ENCODE data around the gene FIP1L1.
"Not testable (repeated sequence)": the region's sequence is repeated elsewhere in the genome, so short reads cannot be mapped to it uniquely, and the experiment has no call there.

FIP1L1 gene

DNA sequence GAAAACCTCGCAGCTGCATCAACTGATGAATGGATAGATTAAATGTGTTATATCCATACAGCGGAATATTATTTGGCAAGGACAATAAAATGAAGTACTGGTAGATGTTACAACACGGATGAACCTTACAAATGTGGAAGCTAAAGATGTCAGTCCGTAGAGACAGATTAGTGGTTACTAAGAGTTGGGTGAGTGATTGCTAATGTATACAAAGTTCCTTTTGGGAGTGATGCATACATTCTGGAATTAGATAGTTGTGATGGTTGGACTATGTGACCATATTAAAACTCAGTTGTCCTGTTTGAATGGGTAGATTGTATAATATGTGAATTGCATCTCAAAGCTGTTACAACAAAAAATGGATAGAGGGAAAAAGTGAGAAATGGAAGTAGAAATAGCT, 2.8 kb downstream of the FIP1L1 start:
- no peak for DNase-seq

DNA sequence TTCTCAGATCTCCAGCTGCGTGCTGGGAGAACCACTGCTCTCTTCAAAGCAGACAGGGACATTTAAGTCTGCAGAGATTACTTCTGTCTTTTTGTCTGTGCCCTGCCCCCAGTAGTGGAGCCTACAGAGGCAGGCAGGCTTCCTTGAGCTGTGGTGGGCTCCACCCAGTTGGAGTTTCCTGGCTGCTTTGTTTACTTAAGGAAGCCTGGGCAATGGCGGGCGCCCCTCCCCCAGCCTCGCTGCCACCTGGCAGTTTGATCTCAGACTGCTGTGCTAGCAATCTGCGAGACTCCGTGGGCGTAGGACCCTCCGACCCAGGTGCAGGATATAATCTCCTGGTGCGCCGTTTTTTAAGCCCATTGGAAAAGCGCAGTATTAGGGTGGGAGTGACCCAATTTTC, 32.0 kb downstream of the FIP1L1 start:
- DNase-seq, result not testable (repeated sequence)

DNA sequence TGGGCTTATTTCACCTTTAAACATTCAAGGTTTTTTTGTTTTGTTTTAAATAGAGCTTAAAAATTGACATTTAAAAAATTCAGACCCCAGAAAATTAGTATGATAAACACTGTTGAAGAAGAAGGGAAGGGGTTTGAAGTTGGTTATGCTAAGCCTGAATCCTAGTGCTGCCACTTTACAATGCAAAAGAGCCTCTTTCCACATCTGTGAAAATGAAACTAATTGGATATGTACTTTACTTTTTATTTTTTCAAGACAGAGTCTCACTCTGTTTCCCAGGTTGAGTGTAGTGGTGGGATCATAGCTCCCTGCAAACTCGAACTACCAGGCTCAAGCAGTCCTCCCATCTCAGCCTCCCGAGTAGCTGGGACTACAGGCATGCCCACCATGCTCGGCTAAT, 41.8 kb downstream of the FIP1L1 start:
- DNase-seq, result no peak

DNA sequence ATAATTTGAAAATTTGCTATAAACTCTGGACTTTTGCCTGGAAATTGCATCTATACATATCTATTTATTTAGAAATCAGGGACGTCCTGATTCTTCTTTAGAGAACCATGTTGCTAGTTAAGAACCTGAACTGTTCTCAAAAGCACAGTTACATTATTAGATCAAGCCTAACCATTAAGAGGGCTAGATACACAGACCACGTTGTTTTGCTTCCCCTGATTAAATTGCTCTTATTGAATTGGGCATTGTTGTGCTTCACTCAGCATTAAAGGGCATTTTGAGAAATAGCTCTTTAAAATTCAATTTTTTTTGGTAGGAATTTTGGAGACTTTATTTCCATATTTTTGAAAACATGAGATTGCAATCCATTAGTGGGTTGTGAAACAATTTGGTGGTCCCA, 44.4 kb downstream of the FIP1L1 start:
- no peak for DNase-seq

DNA sequence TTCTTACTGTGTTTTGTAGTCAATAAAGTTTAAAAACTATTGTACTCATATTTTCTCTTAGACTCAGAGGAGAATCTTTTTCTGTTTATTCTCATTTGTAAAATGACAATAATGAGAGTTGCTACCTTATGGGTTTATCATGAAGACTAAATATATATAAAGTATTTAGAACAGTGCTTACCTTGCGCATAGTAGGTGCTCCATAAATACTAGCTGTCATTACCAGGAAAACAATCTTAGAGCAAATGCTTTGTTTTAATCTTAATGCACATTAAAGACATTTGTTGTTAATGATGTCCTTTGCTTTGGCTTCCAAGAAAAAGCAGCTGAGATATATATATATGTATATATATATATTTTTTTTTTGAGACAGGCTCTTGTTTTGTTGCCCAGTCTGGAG, 44.9 kb downstream of the FIP1L1 start:
- no peak for DNase-seq

DNA sequence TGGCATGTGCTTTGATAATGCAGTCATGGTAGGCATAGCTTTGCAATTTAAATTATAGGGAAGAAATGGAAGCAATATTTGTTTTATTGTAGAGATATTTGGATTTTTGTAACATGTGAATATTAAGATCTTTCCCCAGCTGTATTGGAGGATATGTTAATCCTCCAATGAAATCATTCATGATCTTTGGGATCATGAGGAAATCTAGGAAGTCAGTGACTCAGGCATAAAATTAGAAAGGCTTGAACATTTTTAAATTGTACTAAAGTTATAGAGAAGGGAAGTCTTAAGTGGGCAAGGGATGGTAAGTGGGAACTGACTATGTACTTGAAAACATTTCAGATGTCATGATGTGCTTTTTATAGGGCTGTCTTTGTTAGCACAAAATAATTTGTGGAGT, 46.8 kb downstream of the FIP1L1 start:
- DNase-seq, result no peak

DNA sequence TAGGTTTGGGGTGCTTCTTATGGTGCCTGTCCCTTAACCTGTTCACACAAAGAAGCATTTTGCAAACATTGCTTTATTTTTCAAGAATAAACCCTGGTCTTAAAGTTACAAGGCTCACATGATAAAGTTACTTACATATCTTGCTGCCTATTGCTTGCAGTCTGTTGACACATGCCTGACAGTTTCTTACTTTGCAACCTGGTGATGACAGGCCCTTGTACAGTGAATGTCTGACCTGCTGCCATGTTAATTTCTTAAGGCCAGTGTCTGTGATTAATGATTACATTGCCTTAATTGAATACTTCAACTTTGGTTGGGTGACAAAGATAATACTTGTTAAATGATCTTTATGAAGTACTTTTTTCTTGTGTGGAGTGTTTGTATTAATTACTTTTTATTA, 49.9 kb downstream of the FIP1L1 start:
- DNase-seq, result no peak

DNA sequence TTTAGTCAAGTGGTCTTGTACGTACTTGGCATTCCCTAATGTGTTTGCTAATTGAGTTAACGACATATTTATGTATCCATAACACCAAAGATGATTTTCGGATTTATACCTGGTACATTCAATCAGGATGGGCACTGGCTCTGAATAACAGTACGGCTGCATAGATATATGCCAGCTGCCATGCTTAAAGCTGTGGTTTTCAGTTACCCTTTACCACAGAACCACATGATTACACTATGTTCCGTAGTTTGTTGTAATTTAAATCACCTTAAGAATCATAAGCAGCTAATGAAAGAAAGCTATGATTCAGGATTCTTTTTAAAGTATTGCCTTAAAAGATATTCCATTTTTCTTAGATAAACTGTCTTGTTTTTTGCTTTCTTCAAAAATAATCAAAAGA, 53.6 kb downstream of the FIP1L1 start:
- DNase-seq, result no peak

DNA sequence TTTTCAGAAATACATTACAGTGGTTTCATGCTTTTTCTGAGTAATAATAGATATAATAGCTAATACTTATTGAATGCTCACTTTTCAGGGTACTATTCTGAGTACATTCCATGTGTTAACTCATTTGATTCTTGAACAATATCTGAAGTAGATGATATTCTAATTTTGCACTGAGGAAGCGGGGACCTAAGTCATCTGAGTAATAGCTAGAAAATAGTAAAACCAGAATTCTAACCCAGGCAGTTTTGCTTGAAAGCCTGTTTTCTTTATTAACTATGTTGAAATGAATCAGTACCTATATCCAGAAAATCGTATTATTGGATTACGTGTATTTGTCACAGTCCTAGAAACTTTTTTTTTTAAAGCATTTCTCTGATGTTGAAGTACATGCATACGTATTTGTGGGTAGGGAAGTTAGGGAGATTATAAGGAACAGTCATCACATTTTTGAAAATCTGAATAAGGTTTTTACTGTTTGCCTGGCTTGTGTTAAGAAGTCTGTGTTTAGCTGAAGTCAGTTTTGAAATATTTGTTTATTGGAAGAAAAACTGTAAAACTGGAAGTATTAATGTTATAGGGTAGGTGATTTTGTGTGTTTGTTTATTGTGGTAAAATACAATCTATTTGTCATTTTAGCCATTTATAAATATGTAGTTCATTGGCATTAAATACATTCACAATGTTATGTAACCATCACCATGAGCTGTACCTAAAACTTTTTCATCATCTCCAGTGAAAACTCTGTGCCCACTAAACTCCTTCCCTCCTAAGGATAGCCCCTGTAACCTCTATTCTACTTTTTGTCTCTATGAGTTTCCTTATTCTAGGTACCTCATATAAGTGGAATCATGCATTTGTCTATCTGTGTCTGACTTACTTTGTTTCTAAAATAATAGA, 55.3 kb downstream of the FIP1L1 start:
- no peak for DNase-seq

DNA sequence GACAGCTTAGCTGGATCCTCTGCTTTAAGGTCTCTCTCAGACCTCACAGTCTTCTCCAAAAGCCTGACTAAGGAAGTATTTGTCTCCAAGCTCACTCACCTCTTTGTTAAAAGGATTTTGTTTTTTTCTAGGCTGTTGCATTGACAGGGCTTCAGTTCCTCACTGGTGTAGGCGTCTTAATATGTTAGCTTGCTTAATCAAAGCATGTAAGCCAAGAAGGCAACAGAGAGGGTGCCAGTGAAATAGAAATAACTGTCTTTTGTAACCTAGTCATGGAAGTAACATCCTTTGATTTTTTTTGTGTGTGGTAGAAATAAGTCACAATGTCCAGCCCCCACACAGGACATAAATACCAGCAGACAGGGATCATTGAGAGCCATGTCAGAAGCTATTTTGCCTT, 58.8 kb downstream of the FIP1L1 start:
- no peak for DNase-seq

DNA sequence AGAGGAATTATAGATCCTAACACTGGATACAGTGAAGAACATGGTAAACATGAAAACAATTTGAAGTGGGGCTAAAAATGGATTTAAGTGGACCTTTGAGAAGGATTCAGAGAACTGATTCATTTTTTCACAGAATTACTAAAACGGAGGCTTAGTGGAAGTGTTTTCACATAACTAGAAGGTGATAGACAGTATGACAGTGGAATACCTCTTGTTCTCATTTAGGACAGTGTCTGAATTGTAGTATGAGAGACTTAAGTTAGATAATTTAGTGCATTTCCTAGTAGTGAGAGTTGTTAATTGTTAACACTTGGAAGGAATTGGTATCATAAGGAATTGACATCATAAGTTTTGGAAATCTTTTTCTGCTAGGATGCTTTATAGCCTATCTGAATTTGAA, 64.1 kb downstream of the FIP1L1 start:
- no peak for DNase-seq

DNA sequence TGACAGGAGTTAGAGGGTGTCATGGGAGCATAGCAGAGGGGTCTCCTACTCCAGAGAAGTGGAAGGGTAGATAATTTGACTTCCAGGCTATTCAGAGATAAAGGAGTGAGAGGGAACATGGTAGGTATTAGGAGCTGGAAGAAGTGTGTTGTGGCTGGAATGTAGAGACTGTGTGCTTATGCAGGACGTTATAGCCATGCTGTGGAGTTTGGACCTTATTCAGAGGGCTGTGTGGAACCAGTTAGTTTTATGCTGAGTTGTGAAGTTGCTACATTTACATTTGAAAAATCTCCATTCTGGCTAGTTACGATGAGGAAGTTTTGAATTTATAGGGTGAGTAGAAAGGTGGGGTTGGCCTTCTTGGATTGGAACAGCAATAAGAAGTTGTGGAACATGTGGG, 67.5 kb downstream of the FIP1L1 start:
- DNase-seq, result no peak

DNA sequence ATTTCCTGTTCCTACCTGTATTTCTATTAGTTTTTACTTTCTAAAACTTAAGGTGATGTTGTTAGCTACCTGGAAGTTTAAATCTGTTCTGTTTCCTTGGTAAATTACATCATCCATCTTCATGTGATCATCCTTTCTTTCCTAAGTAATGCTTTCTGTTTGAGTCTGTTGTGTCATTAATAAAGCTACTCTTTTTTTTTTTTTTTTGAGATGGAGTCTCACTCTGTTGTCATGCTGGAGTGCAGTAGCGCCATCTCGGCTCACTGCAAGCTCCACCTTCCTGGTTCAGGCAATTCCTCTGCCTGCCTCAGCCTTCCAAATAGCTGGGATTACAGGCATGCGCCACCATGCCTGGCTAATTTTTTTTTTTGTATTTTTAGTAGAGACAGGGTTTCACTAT, 73.3 kb downstream of the FIP1L1 start:
- no peak for DNase-seq

DNA sequence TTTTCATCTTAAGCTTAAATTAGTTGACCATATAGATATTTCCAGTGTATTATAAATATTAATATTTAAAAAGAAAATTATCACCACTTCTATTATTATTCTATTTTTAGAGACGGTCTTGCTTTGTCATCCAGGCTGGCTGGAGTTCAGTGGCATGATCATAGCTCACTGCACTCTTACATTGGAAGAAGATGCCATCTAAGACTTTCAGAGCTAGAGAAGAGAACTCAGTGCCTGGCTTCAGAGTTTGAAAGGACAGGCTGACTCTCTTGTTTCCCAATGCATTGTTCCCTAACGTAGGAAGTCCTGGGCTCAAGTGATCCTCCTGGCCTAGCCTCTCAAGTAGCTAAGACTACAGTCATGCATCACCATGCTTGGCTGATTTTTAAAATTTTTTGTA, 75.9 kb downstream of the FIP1L1 start:
- no peak for DNase-seq

DNA sequence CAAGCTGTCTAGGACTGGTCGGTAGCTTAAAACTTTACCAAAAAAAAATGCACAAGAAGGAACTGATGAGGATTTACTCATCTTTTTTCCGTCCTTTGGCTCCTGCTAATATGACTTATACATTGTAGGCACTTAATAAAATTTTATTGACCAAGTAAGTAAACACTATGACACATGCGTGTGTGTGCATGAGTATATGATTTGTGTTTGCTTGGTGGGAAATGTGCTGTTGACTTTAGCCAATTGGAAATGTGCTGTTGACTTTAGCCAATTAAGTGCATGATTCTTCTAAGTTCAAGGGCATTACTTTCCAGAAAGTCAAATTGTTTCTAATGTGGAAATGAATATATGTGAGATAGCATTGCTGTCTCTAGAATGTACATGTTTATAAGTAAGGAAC, 78.3 kb downstream of the FIP1L1 start:
- DNase-seq, result no peak

DNA sequence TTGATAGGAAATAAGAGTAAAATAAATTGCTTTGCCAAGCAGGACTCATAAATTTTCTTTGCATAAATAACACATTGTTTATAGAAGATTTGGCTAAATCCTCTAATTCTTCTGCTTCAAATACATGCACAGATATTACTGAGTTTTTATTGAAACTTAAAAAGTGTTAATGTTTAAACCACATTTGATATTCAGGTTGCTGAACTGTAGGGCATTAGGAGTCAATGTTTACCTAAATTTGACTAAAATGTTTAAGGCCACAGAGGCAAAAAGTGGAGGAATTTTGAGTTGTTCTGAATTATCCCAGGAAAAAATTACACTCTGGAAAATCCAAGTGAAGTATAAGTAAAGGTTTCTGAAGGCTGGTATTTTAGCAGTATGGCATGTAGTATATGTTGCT, 78.7 kb downstream of the FIP1L1 start:
- no peak for DNase-seq

DNA sequence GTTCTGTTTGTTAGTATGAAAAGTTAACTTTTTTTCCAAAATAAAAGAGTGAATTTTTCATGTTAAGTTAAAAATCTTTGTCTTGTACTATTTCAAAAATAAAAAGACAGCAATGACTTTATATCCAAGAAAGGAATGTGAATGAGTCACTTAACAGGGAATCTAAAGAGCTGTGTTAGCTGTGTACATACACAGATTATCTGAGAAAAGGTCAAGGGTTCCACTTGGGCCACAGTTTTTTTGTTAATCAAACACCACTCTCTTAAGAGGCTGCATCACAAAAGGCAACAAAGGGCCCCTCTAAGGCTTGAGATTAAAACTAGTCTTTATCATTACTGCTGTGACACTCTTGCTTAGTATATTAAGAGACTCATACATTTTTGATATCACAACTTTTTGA, 82.1 kb downstream of the FIP1L1 start:
- no peak for DNase-seq

DNA sequence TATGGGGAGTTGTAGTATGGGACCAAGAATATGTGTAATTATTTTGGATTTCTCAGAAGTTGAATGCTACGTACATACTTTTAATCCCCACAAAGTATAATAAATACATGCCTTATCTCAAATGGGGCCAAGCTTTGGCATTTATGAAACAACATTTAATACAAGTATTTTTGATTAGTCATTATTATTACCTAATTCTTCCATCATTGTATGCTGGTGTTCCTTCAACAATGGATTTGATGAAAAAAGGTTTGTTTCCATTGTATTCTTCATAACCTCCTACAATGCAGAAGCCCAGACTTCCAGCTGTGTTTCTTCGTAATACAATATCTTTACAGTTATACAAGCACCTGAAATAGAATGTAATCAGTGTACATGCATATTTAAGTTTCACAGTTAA, 83.8 kb downstream of the FIP1L1 start:
- DNase-seq, result no peak

DNA sequence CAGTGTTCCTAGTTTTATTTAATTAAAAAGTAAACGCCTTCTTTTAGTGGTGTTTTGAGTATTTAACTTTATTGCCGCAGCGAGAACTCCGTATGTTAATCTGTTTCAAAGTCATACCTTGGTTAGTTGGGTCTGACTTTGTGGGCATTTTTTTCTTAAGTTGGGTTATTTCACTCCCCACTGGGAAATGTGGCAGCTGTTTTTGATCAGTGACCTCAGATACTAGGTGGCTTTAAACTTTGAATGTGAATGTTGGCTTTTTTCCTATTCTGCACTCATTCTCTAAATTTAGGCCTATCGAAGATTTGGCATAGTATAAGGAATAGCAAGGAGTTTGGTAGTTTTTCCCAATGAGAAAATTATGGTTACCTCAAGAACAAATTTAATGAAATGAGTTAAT, 85.9 kb downstream of the FIP1L1 start:
- DNase-seq, result no peak

DNA sequence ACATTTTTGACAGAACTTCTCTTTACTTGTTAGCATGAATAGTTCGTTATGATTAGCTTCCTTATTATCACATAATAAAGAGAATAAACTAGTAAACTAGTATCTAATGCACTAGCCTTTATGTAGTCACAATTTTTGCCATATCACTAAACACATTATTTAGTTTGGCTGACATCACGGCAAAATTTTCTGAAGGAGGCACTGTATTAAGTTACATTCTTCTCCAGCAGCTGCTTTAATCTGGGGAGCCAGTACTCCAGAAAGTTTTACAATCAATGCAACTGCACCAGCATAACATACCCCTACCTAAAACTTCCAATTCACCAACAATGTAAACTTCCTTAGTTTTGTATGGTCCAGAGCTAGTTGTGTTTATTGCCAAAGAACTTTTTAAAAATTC, 87.8 kb downstream of the FIP1L1 start:
- DNase-seq, result no peak

DNA sequence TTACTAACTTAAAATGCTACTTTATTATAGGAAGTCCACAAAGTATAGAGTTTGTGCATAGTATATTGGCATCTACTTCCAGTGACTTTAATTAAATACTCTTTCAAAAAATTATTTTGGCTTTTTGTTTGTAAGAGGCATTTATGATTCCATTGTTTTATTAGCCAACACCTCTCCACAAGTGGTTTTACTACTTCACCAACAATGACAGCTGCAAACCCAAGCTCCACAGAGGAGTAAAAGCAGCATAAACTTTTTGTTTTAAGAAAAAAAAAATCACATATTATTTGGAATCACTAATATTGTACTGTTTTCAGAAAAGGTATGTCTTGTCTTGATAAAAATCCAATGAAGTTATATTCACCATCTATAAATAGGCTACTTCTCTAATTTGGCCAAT, 88.5 kb downstream of the FIP1L1 start:
- no peak for DNase-seq

DNA sequence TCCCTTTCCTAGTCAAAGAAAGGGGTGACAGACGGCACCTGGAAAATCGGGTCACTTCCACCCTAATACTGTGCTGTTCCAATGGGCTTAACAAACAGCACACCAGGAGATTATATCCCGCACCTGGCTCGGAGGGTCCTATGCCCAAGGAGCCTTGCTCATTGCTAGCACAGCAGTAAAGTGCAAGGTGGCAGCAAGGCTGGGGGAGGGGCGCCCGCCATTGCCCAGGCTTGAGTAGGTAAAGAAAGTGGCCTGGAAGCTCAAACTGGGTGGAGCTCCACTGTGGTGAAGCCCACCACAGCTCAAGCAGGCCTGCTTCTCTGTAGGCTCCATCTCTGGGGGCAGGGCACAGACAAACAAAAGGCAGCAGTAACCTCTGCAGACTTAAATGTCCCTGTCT, 89.1 kb downstream of the FIP1L1 start:
- DNase-seq, result not testable (repeated sequence)

DNA sequence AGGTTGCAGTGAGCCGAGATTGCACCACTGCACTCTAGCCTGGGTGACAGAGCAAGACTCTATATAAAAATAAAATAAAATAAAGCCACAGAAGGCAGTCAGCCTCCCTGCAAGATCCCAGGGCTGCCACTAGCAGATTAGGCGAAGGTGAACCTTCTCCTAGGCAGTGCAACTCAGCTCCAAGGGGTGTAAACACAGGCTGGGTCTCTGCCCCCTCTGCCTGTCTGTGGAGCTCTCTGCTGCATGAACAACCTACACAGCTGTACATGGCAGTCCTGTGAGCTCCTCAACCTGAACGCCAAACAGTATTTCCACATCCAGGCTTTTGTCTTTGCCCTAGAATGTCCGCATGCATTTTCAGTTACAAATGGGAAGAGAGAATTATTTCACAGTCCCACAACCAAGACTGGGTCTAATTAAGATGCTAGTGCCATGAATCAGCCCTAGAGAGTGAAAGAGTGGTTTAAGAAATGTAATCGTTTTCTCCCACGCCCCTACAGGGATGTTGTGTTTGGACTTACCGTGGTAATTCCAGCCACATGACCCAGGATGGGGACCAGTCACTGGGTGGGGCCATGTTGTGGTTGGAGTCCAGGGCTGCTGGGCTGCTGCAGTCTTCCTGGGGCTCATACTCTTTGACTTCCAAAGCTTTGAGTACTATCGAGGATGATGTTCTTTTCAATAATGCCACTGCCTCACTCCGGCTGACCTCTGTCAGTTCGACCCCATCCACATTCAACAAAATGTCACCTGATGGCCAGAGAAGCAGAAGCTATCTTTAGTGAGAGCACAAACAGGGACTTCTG, 99.0 kb downstream of the FIP1L1 start:
- DNase-seq, result no peak

DNA sequence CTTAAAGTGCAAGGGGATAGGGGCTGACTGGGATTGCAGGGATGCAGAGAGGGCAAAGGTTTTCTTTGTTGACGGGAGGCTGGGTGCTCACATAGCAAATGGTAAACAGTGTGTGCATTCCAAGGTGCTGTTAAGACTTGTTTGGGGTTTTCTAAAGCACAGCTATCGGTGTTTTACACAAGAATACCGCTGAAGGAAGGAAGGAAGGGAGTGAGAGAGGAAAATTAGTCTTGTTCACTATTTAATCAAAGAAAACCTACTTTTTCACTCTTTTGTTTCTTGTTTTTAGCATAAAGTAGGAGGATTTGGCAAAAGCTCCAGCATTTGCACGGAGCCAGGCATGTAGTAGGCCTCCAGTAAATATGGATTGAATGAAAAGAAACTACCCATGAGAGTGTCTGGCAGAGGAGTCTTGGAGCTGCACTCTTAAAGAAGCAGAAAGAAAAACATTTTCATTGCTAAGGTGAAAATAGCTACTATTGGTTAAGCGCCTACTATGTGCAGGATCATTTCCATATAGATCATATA, 99.7 kb downstream of the FIP1L1 start:
- DNase-seq, result no peak
